Stimulated activated CD8-positive, alpha-beta memory T cell treated with anti-CD3 and anti-CD28 coated beads, Interleukin-12 subunit alpha, Interleukin-12 subunit beta, amount 100 ng/mL, for 4 hours (primary cell): Measurements from ENCODE around the gene LDLRAD2.
"Not testable (repeated sequence)": the region's sequence is repeated elsewhere in the genome, so short reads cannot be mapped to it uniquely, and the experiment has no call there.

Source experiments
- DNase-seq: peaks from one replicate; pipeline ENCODE4 v3.0.0-alpha.2; 2020; ENCODE audit warnings: low read depth

The LDLRAD2 gene

GRCh38 chr1:21783679-21784603, 28.1 kb upstream of the LDLRAD2 start:
- no peak for DNase-seq

GRCh38 chr1:21785764-21786163, 26.3 kb upstream of the LDLRAD2 start:
- DNase-seq, result not testable (repeated sequence)

- DNase-seq, result no peak
Observed at GRCh38 chr1:21786640-21787039, 25.4 kb upstream of the LDLRAD2 start.

- no peak for DNase-seq
Observed at GRCh38 chr1:21793104-21793503, 19.0 kb upstream of the LDLRAD2 start.

GRCh38 chr1:21794656-21795055, 17.4 kb upstream of the LDLRAD2 start:
- no peak for DNase-seq

GRCh38 chr1:21795075-21795474, 17.0 kb upstream of the LDLRAD2 start:
- DNase-seq, result no peak

- no peak for DNase-seq
Observed at GRCh38 chr1:21799730-21800129, 12.3 kb upstream of the LDLRAD2 start.

GRCh38 chr1:21801100-21801499, 11.0 kb upstream of the LDLRAD2 start:
- no peak for DNase-seq

- DNase-seq, result no peak
Observed at GRCh38 chr1:21804536-21804935, 7.5 kb upstream of the LDLRAD2 start.

GRCh38 chr1:21813542-21813941, 1.5 kb downstream of the LDLRAD2 start:
- no peak for DNase-seq

- peak; percentile 10 for DNase-seq
Observed at GRCh38 chr1:21814241-21814918, 2.3 kb downstream of the LDLRAD2 start.

- DNase-seq, result no peak
Observed at GRCh38 chr1:21814981-21815582, 3.0 kb downstream of the LDLRAD2 start.

GRCh38 chr1:21815724-21816321, 3.8 kb downstream of the LDLRAD2 start:
- DNase-seq, result no peak

- DNase-seq, result no peak
Observed at GRCh38 chr1:21816602-21817302, 4.7 kb downstream of the LDLRAD2 start.

GRCh38 chr1:21818656-21819055, 6.6 kb downstream of the LDLRAD2 start:
- no peak for DNase-seq

- DNase-seq, result no peak
Observed at GRCh38 chr1:21820597-21821232, 8.7 kb downstream of the LDLRAD2 start.

- no peak for DNase-seq
Observed at GRCh38 chr1:21821385-21822019, 9.4 kb downstream of the LDLRAD2 start.

- DNase-seq, result no peak
Observed at GRCh38 chr1:21822349-21822748, 10.3 kb downstream of the LDLRAD2 start.

- no peak for DNase-seq
Observed at GRCh38 chr1:21823206-21823979, 11.3 kb downstream of the LDLRAD2 start.
